Activated B cell treated with CpG ODN at 0.5 μM for 24 hours (primary cell): Measurements from ENCODE around the gene MPL. TPM values are rescaled to one million over a fixed set of nuclear protein-coding genes. Genes with fewer than 3 reads are reported as not detected.

Source experiments
- ATAC-seq: fragments of 200-7000 bp; cut with Tn5 transposase; one replicate; pipeline ENCODE4 v1.10.0; 2021; ENCODE audit warnings: low read depth, mild to moderate bottlenecking, moderate library complexity
- CTCF ChIA-PET: fragments of 350-600 bp; sonication (Branson Sonifier 250); formaldehyde crosslinking; loops from one replicate; lab custom pipeline; 2021; ENCODE audit warnings: antibody characterized with exemption; lab: Charles Lee
- POLR2A ChIA-PET: fragments of 350-600 bp; sonication (Branson Sonifier 250); formaldehyde crosslinking; loops from one replicate; lab custom pipeline; 2021; ENCODE audit warnings: antibody characterized with exemption; lab: Charles Lee
- DNase-seq: peaks from one replicate; pipeline ENCODE4 v3.0.0; 2022
- H3K27ac Mint-ChIP-seq: one replicate; pipeline ENCODE4 v1.8.0; 2020; ENCODE audit warnings: mixed read lengths
- H3K27me3 Mint-ChIP-seq: one replicate; pipeline ENCODE4 v1.8.0; 2021; ENCODE audit warnings: mixed read lengths
- H3K36me3 Mint-ChIP-seq: one replicate; pipeline ENCODE4 v1.8.0; 2021; ENCODE audit warnings: low read depth, mixed read lengths
- H3K4me1 Mint-ChIP-seq: one replicate; pipeline ENCODE4 v1.8.0; 2021; ENCODE audit warnings: mixed read lengths
- H3K4me3 Mint-ChIP-seq: one replicate; pipeline ENCODE4 v1.8.0; 2020; ENCODE audit warnings: mild to moderate bottlenecking, mixed read lengths
- H3K9me3 Mint-ChIP-seq: one replicate; pipeline ENCODE4 v1.8.0; 2020; ENCODE audit warnings: mixed read lengths
- CTCF ChIP-seq: fragments of 200-600 bp; IDR thresholded peaks from one replicate; pipeline ENCODE4 v1.8.0; 2022; ENCODE audit warnings: antibody characterized with exemption, mild to moderate bottlenecking
- intact Hi-C: fragments of 100-400 bp; cut with micrococcal nuclease; formaldehyde crosslinking; loops from one replicate; pipeline ENCODE4 v1.15.1; 2024
- total RNA-seq: library from RNA; stranded (reverse); gene quantifications from 2 replicates; pipeline ENCODE4 v1.2.3, GENCODE V29; 2022

Gene MPL
- total RNA-seq, 1 donor from 2014 or later: not detected

- H3K27ac Mint-ChIP-seq: no peak overlapping the region
- POLR2A ChIA-PET: interaction anchor here (0.6 kb wide), 1 partner anchor 401 kb away, joined by 14 read pairs; no protein-coding TSS in a partner anchor
- no peak overlapping the region for H3K4me3 Mint-ChIP-seq
- no peaks in the 10 kb centered on the region for H3K9me3 Mint-ChIP-seq
- no peaks in the 10 kb centered on the region for H3K4me1 Mint-ChIP-seq
- ATAC-seq: no peak
- DNase-seq: no peak
- TF ChIP-seq CTCF: no peak
- no peaks in the 10 kb centered on the region for H3K36me3 Mint-ChIP-seq
- intact Hi-C loops: no loop called here
- CTCF ChIA-PET: no interaction called here
- H3K27me3 Mint-ChIP-seq: no peaks in the 10 kb centered on the region
These were observed 39.6 kb upstream of the MPL start for GRCh38 chr1:43298055-43298454.

GRCh38 chr1:43299101-43299500, 38.5 kb upstream of the MPL start:
- POLR2A ChIA-PET: no interaction called here

DNA sequence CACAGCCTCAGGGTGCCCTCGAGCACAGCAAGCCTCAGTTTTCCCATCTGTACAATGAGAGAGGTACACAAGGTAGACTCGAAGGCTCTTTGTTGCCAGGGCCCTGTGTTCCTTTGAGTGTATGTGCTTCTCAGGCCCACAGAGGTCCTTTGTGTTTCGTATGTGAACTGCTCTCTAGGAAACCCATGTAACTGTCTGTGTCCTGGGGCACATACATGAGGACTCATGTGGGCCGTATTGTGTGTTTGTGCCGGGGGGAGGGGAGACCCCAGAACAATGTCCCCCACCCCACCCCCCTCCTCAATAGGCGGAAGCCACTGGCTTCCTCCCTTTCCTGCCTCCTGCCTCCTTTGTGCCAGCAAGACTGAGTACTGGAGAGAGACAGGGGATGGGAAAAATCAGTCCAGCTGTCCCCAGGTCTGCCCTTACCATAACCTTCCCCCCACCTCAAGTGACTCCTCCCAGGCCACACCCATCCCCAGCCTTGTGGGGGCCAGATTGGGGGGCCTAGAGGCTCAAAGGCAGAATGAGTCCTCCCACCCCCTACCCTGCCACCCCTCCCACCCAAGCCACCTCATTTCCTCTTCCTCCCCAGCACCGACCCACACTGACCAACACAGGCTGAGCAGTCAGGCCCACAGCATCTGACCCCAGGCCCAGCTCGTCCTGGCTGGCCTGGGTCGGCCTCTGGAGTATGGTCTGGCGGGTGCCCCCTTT, 37.1 kb upstream of the MPL start, which contains the start of gene TIE1:
Gene TIE1 (plus strand): TSS at position 605 of the 717 bp plus-strand sequence. CDS start 90 bp downstream, at position 695.
- POLR2A ChIA-PET: no interaction called here
- H3K27ac Mint-ChIP-seq: no peak within 1 kb of the TSS
- no peak for ATAC-seq

More at GRCh38 chr1:43299101-43299500, 38.5 kb upstream of the MPL start:
- Mint-ChIP-seq H3K4me1 (no peaks in the 10 kb centered on the region), H3K9me3 (no peaks in the 10 kb centered on the region), H3K27ac (no peak overlapping the region), H3K36me3 (no peaks in the 10 kb centered on the region), H3K27me3 (no peaks in the 10 kb centered on the region), H3K4me3 (no peak overlapping the region)
- no peak for TF ChIP-seq CTCF
- DNase-seq (no peak), ATAC-seq (no peak)
- CTCF ChIA-PET: no interaction called here
- intact Hi-C loops: no loop called here

GRCh38 chr1:43302201-43302600, 35.4 kb upstream of the MPL start:
- Mint-ChIP-seq H3K4me3 (no peak overlapping the region), H3K27ac (no peak overlapping the region), H3K36me3 (no peaks in the 10 kb centered on the region), H3K9me3 (no peaks in the 10 kb centered on the region), H3K4me1 (no peaks in the 10 kb centered on the region), H3K27me3 (no peaks in the 10 kb centered on the region)
- no peak for ATAC-seq
- ChIA-PET POLR2A (no interaction called here), CTCF (no interaction called here)
- no peak for DNase-seq
- intact Hi-C loops: no loop called here
- no peak for TF ChIP-seq CTCF

More for the DNA sequence above, 37.1 kb upstream of the MPL start, which contains the start of gene TIE1:
- Mint-ChIP-seq H3K27me3 (no peaks in the 10 kb centered on the region), H3K4me1 (no peaks in the 10 kb centered on the region), H3K36me3 (no peaks in the 10 kb centered on the region), H3K4me3 (no peak within 1 kb of the TSS), H3K9me3 (no peaks in the 10 kb centered on the region)
- no peak for TF ChIP-seq CTCF
- intact Hi-C loops: no loop called here
- CTCF ChIA-PET: no interaction called here
- no peak for DNase-seq

- TF ChIP-seq CTCF: no peak
- DNase-seq: no peak
- no peak overlapping the region for H3K4me3 Mint-ChIP-seq
- intact Hi-C loops: no loop called here
- ChIA-PET POLR2A (no interaction called here), CTCF (interaction anchor here (0.7 kb wide), 1 partner anchor 111 kb away, joined by 3 read pairs; no protein-coding TSS in a partner anchor)
- no peaks in the 10 kb centered on the region for H3K36me3 Mint-ChIP-seq
- no peaks in the 10 kb centered on the region for H3K9me3 Mint-ChIP-seq
- no peak overlapping the region for H3K27ac Mint-ChIP-seq
- H3K4me1 Mint-ChIP-seq: no peaks in the 10 kb centered on the region
- peaks cover 4% of the 10 kb centered on the region for H3K27me3 Mint-ChIP-seq
- ATAC-seq: no peak
These were observed 34.7 kb upstream of the MPL start for GRCh38 chr1:43302721-43303470.
